Stimulated activated CD4-positive, alpha-beta T cell treated with anti-CD3 and anti-CD28 coated beads, Interleukin-4, amount 100 ng/mL, for 48 hours (primary cell): Measurements from ENCODE around the gene SMIM8.

Source experiments
- DNase-seq, 2 donors: peaks; one replicate each; pipeline ENCODE4 v3.0.0-alpha.2; 2020; ENCODE audit warnings: low read depth in 2 of 2

Gene SMIM8

GRCh38 chr6:87334683-87335082 is 12.3 kb downstream of the SMIM8 start:
- DNase-seq: no peak

- DNase-seq: no peak
Measured at GRCh38 chr6:87336367-87336766, 14.0 kb downstream of the SMIM8 start.

GRCh38 chr6:87340230-87340629 is 17.8 kb downstream of the SMIM8 start:
- DNase-seq: no peak

GRCh38 chr6:87341158-87341557 is 18.8 kb downstream of the SMIM8 start:
- DNase-seq: no peak

GRCh38 chr6:87341899-87342298 is 19.5 kb downstream of the SMIM8 start:
- no peak for DNase-seq

GRCh38 chr6:87342829-87343228 is 20.4 kb downstream of the SMIM8 start:
- DNase-seq: no peak

GRCh38 chr6:87344731-87345130 is 22.3 kb downstream of the SMIM8 start, which contains the start of gene C6orf163:
TSS of gene C6orf163 (plus strand) at chr6:87344813. CDS start at chr6:87345100, 287 bp downstream.
- no peak for DNase-seq

- no peak for DNase-seq
Measured at GRCh38 chr6:87346700-87347099, 24.3 kb downstream of the SMIM8 start.

- DNase-seq: no peak
Measured at GRCh38 chr6:87349896-87350295, 27.5 kb downstream of the SMIM8 start.

GRCh38 chr6:87350516-87350915 is 28.1 kb downstream of the SMIM8 start:
- DNase-seq: no peak

- no peak for DNase-seq
Measured at GRCh38 chr6:87351583-87351982, 29.2 kb downstream of the SMIM8 start.

GRCh38 chr6:87356181-87356580 is 33.8 kb downstream of the SMIM8 start:
- no peak for DNase-seq

- DNase-seq: no peak
Measured at GRCh38 chr6:87357479-87358196, 35.2 kb downstream of the SMIM8 start.

- no peak for DNase-seq
Measured at GRCh38 chr6:87364602-87365252, 42.3 kb downstream of the SMIM8 start.

GRCh38 chr6:87366072-87366827 is 43.9 kb downstream of the SMIM8 start:
- no peak for DNase-seq

GRCh38 chr6:87366899-87367298 is 44.5 kb downstream of the SMIM8 start:
- DNase-seq: no peak

GRCh38 chr6:87373377-87373776 is 51.0 kb downstream of the SMIM8 start:
- DNase-seq: no peak

- DNase-seq: no peak
Measured at GRCh38 chr6:87375315-87375714, 52.9 kb downstream of the SMIM8 start.

GRCh38 chr6:87376643-87377042 is 54.3 kb downstream of the SMIM8 start:
- DNase-seq: no peak

- no peak for DNase-seq
Measured at GRCh38 chr6:87378947-87379346, 56.6 kb downstream of the SMIM8 start.

- no peak for DNase-seq
Measured at GRCh38 chr6:87382861-87383260, 60.5 kb downstream of the SMIM8 start.

GRCh38 chr6:87384038-87384437 is 61.6 kb downstream of the SMIM8 start:
- no peak for DNase-seq

- no peak for DNase-seq
Measured at GRCh38 chr6:87384449-87384848, 62.1 kb downstream of the SMIM8 start.
